ENCODE measurements around the gene RPRM. TPM values are rescaled to one million over a fixed set of nuclear protein-coding genes. Genes with fewer than 3 reads are reported as not detected.
"Not testable (repeated sequence)": the region's sequence is repeated elsewhere in the genome, so short reads cannot be mapped to it uniquely, and the experiment has no call there.

RPRM gene
- total and polyA plus RNA-seq, 11 donors = 2.3 TPM; not detected in 10

GRCh38 chr2:153510996-153511395 lies 32.4 kb upstream of the RPRM start:
- no peak overlapping the region for H3K4me3 ChIP-seq
- H3K4me1 ChIP-seq = no peaks in the 10 kb centered on the region
- no peak overlapping the region for H3K27ac ChIP-seq
- H3K9me3 ChIP-seq = peaks cover 0 to 15% (median 9%) of the 10 kb centered on the region in 12 donors
- no peaks in the 10 kb centered on the region for H3K36me3 ChIP-seq
- peaks cover 0 to 4% (median 0%) of the 10 kb centered on the region in 9 donors for H3K27me3 ChIP-seq
- ATAC-seq (no peak), DNase-seq (no peak)
- intact Hi-C loops (cut with DNase I) = loop anchor here in 1 of 10 donors (10.0 kb wide), 1 partner anchor 1476 kb away; no protein-coding TSS in a partner anchor
- WGBS, 4 donors = 71 to 77% (median 73%) methylated on average over 4 of the region's 4 CpGs
- TF ChIP-seq CTCF (IDR thresholded peaks at IDR 0.05) = no peak
- TF ChIP-seq POLR2A (IDR thresholded peaks at IDR 0.05) = no peak

DNA sequence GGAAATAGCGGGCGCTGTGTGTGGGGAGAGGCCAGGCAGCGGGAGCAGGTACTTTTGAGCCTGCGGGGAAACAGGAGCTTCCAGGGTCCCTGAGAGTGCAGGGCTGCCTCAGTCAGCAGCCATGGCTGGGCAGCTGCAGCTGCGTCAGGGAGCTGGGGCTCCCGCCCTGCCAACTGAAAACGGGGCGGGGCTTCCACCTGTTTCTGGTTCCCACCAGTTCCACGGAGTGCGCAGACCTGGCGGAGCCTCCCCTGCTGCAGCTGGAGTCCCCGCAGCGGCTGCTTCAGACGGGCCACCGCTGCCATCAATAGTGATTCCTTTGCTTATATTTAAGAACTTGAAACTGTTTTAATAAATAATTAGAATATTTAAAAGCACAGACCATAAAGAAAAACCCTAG lies 30.6 kb upstream of the RPRM start:
- no peaks in the 10 kb centered on the region for H3K36me3 ChIP-seq
- intact Hi-C loops (cut with DNase I) = no loop called here
- ATAC-seq = no peak
- peaks cover 0 to 4% (median 0%) of the 10 kb centered on the region in 9 donors for H3K27me3 ChIP-seq
- H3K4me3 ChIP-seq = no peak overlapping the region
- H3K4me1 ChIP-seq = no peaks in the 10 kb centered on the region
- DNase-seq = no peak
- H3K27ac ChIP-seq = no peak overlapping the region
- 83 to 88% (median 86%) methylated on average over 13 to 15 of the region's 15 CpGs for WGBS, 4 donors
- no peak for TF ChIP-seq POLR2A (IDR thresholded peaks at IDR 0.05)
- TF ChIP-seq CTCF (IDR thresholded peaks at IDR 0.05) = no peak
- H3K9me3 ChIP-seq = peaks cover 0 to 17% (median 9%) of the 10 kb centered on the region in 12 donors

DNA sequence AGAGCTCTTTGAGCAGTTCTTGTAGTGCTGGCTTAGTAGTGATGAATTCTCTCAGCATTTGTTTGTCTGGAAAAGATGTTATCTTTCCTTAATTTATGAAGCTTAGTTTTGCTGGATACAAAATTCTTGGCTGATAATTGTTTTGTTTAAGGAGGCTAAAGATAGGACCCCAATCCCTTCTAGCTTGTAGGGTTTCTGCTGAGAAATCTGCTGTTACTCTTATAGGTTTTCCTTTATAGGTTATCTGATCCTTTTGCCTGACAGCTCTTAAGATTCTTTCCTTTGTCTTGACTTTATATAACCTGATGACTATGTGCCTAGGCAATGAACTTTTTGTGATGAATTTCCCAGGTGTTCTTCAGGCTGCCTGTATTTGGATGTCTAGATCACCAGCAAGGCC lies 27.9 kb upstream of the RPRM start:
- not testable (repeated sequence) for H3K36me3 ChIP-seq, H3K4me1 ChIP-seq, H3K4me3 ChIP-seq, H3K27ac ChIP-seq, H3K27me3 ChIP-seq, ATAC-seq, DNase-seq
- H3K9me3 ChIP-seq = peaks cover 0 to 17% (median 10%) of the 10 kb centered on the region in 12 donors
- intact Hi-C loops (cut with DNase I) = loop anchor here in 1 of 10 donors (2.0 kb wide), 1 partner anchor 18 kb away; no protein-coding TSS in a partner anchor

DNA sequence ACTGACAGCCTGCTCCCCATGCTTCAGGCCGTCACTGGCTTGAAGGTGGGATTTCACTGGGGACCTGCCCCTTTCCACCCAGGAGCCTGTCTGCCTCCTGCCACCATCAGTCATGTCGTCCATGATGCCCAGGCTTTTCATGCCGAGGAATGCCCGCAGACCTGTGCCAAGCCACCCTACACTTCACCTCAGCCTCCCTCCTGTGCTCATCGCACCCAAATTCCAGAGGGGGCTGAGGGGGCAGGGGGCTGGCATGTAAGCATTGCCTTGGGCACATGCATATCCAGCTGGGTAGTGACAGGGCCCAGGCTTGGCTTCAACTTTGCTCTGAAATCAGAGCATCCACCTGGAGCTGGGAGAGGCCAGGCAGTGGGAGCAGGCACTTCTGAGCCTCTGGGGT lies 20.9 kb upstream of the RPRM start:
- no peak for ATAC-seq
- 85 to 87% (median 86%) methylated on average over 5 of the region's 5 CpGs for WGBS, 4 donors
- Histone ChIP-seq H3K9me3 (peaks cover 0 to 5% (median 0%) of the 10 kb centered on the region in 12 donors), H3K4me1 (no peaks in the 10 kb centered on the region), H3K27me3 (no peaks in the 10 kb centered on the region), H3K36me3 (no peaks in the 10 kb centered on the region), H3K27ac (no peak overlapping the region), H3K4me3 (no peak overlapping the region)
- intact Hi-C loops (cut with DNase I) = no loop called here
- no peak for TF ChIP-seq CTCF (IDR thresholded peaks at IDR 0.05)
- TF ChIP-seq POLR2A (IDR thresholded peaks at IDR 0.05) = no peak
- no peak for DNase-seq

DNA sequence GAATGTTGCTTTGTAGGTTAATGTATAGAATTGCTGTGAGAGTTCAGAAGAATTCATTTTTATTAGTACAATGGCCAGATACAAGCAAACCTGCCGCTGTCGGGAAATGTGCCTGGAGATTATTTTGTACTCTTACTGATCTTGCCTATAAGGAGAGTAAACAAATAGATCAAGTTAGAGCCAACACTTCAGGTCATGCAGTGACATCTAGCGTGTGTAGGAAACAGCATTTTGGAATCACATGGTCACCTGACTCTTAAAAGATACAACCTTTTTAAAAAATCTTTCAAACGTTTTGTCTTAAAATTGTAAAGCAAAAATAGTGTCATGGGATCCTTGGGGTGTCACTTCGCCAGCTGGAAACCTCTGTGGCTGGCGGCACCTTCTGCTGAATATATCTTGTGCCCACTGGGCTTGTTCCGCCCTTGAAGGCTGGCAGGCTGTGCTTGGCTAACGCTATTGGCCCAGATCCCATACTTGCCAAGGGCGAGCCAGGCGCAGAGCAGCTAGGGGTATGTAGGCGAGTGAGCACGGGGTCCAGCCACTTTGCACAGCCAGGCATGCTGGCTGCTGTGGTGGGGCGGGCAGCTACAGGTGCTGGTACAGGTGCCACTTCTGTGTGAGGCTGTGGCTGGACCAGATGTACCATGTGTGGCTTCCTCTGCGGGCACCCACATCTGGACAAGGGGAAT lies 19.5 kb upstream of the RPRM start:
- ATAC-seq = no peak
- no peak for DNase-seq
- TF ChIP-seq POLR2A (IDR thresholded peaks at IDR 0.05) = no peak
- Histone ChIP-seq H3K27me3 (no peaks in the 10 kb centered on the region), H3K4me3 (no peak overlapping the region), H3K27ac (no peak overlapping the region), H3K9me3 (no peaks in the 10 kb centered on the region), H3K36me3 (no peaks in the 10 kb centered on the region), H3K4me1 (no peaks in the 10 kb centered on the region)
- intact Hi-C loops (cut with DNase I) = no loop called here
- 82 to 88% (median 88%) methylated on average over 9 to 14 of the region's 14 CpGs for WGBS, 4 donors
